HG03097 (cell line): ENCODE data around the gene ING5.
"Not testable (repeated sequence)": the region's sequence is repeated elsewhere in the genome, so short reads cannot be mapped to it uniquely, and the experiment has no call there.

Source experiments
- ATAC-seq: cut with Tn5 transposase; IDR thresholded peaks from one replicate; pipeline ENCODE4 v1.9.1; 2021; ENCODE audit not compliant: unreplicated experiment, low FRiP score

ING5 gene

DNA sequence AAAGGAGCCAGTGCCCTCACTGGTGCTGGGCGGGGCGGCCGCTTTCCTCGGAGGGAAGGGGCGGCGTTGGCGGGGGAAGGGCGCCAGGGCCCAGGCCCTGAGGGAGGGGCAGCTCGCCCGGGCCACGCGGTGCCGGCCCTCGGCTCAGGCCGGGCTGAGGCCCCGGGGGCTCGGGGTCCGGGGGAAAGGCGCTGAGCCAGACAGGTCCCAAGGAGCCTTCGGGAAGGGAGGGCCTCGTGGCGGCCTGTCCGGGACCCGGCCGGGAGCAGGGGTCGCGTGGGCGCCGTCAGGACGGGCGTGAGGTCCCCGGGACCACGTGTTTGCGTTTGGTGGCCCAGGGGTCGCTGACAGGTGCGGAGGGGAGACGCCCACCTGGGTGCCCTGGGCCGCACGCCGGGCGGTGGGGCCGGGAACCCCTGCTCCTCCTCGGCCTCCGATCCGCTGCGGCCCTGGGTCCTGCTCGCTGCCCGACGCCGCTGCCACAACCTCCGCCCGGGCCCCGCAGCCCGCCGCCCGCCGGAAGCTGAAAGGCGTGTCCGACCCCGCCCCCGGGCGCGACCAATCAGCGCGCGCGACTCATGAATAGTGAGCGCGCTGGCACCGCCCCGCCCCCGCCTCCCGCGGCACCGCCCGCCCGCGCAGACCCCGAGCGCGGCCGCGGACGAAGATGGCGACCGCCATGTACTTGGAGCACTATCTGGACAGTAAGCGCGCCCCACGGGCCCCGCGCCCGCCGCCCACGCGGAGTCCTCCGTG is at the start of gene ING5:
TSS of gene ING5 (plus strand) at position 641 of the 756 bp plus-strand sequence. CDS start at position 668, 27 bp downstream.
- peak; percentile 52 for ATAC-seq

DNA sequence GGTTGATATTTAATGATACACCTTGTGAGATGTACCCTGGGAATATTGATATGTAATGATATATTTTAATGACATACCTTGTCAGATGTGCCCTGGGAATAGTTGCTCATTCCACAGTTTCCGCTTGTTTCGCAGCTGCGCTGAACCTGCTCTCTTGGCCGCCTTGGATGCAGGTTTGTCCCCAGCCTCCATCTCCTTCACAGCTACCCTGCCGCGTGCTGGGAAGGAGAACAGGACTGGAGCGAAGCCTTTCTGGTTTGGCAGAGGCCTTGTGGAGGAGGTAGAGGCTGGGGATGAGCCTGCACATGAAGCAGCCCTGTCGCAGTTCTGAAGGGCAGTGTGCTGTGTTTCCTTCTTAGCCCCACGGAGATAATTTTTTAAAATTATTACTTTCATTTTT is 49.7 kb upstream of the ING5 start:
- no peak for ATAC-seq

DNA sequence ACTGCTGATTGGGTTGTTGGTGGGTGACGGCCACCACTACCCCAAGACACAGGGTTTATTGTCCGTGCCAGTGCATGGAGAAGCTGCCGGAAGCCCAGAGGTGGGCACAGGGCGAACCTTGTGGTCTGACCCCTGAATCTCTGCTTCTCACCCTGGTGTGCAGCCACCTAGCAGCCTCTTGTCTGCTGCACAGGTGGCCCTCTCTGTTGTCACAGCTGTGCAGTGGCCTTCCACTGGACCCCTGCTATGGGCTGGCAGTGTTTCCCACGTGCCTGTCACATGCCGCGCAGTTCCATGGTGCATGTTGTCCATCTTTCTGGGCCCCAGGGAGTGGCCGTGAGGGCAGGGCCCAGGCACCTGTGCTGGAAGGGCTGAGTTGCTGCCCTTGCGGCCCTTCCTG is 49.1 kb upstream of the ING5 start:
- no peak for ATAC-seq

DNA sequence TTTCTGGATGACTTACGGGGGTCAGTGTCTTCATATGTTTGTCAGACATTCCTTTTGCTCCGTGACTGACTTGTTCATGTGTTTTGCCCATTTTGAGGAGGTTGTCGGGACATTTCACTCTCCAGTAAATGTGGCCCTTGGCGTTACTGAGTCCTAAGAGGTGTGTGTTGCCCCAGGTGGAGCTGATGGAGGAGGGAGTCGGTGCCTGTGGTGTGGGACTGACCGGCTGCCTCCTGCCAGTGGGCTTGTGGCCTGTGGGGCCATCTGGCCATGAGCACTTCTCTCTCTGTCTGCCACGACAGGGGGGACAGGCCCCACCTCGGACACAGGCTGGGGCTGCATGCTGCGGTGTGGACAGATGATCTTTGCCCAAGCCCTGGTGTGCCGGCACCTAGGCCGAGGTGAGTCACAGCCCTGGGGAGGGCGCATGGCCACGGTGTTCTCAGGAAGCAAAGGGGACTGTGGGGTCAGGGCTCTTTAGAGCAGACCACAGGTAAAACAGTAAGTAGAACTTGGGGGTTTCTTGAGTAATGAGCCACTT is 48.6 kb upstream of the ING5 start:
- ATAC-seq = no peak

DNA sequence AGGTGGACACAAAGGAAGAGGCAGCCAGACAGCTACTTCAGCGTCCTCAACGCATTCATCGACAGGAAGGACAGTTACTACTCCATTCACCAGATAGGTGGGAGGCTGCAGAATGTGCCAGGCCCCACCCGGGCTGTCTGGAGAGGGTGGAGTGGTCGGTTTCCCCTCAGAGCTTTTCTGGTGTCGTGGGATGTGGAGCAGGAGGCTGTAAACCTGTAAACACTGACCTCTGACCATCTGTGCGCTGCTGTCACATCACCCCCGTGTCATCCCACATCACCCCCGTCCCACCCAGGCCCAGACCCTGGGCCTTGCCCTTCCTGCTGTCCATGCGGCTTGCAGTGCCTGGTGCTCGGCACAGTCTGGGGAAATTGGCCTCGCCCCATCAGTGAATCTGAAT is 47.3 kb upstream of the ING5 start:
- ATAC-seq = no peak

DNA sequence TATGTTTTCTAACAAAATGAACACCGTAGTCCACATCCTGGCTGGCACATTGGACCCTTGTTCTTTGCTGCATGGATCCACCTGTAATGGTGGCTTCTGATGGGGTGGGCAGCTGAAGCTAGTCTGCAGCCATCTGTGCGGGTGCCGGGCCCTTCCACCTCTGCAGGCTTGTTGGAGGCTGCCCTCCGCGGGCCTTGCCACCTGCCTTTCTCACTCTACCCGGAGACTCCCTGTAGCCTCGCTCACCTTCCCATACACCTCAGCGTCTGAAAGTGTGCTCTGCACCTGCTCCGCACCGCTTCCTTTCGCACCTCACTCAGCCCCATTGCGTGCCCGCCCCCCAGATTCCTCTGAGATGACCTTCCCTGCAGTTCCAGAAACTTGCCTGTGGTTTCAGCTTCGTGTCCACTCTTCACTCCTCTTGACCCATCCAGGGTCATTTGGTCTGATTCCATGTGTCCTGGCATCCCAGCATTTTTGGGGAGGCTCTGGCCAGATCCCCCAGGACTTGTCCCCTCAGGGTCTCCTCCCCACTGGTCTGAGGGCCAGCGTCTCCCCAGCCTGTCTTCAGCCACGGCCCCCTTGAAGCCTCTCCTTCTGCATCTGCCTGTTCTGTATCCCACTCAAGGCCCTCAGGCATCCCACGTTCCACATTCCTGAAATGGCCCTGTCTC is 46.2 kb upstream of the ING5 start:
- ATAC-seq = no peak

DNA sequence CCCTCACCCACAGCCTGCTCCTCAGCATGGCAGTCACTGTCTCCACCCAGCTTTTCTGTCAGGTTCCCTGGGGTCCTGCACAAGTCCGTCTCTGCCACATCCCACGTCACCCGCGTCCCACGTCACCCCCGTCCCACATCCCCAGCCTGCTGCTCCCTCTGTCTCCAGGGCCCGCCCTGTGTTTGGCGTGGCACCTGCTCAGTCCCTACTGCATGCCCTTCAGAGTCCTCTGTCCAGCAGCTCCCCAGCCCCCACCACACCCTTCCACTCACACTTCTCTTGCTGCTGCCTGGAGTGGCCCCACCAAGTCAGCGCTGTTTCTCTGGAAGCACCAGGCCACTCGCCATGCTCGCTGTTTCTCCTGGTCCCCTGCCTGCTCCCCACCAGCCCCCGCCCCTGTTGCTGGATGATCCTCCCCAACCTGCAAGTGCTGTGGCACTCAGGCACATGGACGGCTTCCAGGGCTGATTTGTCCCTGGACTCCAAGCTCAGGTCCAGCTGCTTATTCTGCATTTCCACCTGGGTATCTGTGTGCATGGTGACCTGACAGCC is 45.6 kb upstream of the ING5 start:
- ATAC-seq = no peak

DNA sequence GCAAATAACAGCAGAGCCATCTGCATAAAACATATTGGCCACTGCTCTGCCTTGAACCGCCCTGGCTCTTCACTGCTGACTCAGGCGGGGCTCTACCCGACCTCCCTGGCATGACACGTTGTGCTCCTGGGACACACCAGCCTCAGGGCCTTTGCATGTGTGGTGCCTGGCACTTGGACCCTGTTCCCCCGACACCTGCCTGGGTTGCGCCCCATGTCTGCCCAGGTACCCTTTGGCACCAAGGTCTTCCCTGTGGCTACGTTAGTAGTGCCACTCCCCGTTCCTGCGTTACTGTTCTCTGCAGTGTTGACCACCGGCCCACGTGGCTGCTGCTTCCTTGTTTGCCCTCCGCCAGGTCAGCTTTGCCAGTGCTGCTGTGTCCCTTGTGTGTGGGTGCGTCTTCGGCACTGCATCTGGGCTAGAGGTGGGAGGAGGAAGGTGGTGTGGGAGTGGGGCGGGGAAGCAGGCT is 44.0 kb upstream of the ING5 start:
- no peak for ATAC-seq

DNA sequence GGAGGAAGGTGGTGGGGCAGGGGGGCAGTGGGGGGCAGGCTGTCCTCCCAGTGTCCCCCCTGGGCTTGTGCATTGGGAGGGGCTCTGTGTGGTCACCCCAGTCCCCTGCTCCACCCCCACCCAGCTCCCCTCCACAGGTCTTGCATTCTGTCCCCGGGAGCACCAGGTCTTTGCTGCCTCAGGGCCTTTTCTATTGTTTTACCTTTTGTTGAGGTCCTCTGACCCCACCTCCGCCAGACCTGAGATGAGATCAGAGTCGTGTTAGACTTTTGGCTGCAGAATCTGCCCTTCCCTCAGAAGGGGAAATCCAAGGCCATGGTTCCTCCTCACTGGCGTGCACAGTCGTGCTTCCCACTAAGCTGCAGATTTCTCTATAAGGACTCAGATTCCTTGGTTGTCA is 43.5 kb upstream of the ING5 start:
- ATAC-seq = no peak

DNA sequence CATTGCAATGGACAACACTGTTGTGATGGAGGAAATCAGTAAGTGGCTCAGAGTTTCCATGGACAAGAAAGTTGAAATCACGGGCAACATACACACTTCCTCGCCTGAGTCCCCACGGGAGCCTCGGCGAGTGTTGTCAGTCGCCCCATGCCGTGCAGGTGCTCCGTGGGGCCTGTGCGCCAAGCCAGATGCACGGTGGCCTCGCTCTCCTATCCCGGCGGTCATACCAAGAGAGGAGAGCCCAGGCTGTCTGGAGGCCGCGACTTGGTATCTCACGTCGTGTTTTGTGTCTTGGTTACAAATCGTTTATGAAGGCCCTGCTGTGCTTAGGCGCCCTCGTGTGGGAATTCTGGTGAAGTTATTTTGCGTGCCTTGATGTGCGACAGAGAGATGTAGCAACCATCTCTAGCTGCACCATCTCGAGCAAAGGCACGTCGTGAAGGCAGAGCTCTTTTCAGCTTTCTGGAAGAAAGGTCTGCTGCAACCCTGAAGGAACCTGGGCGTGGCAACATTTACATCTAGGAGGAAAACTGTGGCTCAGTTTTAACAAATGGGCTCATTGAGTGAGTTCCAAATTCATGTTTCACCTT is 42.6 kb upstream of the ING5 start:
- no peak for ATAC-seq

DNA sequence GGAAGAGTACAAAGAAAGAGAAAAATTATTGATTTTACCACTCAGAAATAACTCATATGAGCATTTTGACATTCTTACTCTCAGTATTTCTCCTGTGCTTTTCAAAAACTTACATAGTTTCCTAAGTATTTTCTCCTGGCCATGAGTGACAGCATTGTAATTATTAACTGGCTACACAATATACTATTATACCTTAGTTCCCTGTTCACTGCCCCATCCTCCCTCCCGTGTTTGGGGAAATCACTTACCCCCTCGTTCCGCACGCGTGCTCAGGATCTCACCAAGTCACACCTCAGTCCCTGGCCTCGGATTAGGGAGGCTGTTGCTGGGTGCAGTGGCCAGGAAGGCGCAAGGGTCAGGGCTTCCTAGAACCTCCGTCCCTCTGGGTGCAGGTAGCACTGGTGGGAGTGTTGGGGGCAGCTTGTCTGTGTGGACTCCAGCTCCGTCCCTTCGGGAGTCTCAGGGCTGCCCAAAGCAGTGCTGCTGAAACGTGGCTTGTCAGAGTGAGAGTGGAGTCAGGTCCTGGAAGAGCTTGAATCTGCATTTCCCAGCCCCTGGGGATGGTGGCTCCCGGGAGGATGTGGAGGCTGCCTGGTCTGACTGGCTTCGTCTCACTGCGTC is 41.1 kb upstream of the ING5 start:
- ATAC-seq = no peak

DNA sequence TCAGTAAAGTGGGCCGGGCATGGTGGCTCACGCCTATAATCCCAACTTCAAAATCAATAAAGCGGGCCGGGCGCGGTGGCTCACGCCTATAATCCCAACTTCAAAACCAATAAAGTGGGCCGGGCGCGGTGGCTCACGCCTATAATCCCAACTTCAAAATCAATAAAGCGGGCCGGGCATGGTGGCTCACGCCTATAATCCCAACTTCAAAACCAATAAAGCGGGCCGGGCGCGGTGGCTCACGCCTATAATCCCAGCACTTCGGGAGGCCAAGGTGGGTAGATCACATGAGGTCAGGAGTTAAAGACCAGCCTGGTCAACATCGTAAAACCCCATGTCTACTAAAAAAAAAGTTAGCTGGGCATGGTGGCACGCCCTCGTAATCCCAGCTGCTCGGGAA is 39.1 kb upstream of the ING5 start:
- ATAC-seq = not testable (repeated sequence)

DNA sequence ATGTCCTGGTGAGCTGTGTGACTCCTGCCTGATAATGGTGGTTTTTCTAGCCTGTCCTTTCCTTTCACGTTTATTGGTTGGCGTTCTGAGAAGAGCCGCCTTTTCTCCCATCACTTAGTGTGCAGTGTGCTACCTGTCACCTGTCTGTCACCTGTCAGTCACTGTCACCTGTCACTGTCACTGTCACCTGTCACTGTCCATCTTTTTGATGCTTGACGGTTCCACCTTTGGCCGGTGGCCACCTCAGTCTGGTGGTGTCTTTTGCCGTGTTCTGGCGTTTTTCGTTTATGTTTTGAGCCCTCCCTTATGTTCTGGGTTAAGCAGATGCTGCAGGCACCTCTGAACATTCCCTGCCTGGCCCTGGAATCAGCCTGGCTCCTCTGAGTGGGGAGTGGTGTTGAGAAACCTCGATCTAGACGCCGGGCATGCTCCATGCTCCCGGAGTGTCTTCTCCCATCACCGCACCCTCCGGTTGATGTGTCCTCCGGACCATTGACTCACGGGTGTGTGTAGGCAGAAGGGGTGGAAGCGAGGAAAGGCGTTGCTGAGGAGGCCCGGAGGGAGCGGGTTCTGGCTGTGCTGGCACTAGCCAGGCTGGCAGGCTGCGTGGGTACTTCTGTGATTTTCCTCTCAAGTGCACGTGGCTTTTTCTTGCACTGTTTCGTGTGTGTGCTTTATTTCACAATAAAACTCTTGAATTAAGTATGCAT is 36.0 kb upstream of the ING5 start:
- ATAC-seq = no peak

DNA sequence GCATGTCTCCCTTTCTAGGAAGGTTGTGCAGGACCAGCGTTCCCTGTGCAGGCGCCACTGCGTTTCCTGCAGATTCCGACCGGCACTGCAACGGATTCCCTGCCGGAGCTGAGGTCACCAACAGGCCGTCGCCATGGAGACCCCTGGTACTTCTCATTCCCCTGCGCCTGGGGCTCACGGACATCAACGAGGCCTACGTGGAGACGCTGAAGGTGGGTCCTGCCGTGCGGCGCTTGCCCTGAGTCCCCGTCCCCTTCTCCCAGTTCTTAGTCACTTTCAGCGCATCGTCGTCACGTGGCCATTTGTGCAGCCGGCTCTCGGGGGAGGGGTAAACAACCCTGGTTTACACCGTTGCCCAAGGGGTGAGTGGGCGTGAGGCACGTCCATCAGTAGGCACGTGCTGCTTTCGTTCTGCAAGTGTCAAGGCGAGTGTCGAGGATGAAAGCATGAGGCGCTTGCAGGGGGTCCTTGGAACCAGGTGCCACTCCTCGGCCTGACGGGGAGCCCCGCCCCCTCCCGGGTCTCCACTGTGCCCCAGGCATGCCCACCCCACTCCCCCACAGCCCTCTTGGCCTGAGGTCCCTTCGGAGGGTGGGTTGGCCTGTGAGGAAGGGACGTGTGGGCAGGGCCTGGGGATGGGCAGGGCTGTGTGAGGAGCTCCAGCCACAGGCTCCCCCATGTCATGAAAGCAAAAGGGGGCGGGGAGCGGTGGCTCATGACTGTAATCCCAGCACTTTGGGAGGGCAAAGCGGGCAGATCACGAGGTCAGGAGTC is 35.0 kb upstream of the ING5 start:
- no peak for ATAC-seq

DNA sequence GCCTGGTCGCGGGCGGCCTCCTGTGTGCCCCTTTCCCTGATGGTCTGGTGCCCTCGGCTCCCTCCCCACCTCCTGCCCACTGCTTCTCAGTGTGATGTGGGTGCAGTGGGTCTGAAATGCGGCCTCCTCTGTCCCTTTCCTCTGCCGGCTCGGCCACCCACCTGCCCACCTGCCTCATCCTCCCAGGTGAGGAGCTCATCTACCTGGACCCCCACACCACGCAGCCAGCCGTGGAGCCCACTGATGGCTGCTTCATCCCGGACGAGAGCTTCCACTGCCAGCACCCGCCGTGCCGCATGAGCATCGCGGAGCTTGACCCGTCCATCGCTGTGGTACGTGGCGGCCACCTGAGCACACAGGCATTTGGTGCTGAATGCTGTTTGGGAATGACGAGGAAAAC is 33.5 kb upstream of the ING5 start:
- ATAC-seq = no peak

DNA sequence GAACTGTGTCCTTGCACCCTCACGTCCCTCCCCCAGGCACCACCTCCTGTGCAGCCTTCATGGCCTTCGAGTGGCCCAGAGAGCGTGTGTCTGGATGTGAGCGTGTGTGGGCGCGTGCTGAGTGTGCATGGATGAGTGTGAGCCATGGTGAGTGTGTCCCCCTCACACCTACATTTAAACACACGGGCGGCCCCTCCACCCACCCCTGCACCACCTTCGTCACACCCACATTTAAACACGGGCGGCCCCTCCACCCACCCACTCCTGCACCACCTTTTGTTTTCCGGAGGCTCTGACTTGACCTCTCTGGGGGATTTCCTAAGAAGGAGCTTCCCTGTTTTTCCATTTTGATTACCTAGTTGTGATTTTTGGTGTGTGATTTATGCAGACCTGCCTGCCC is 33.0 kb upstream of the ING5 start:
- ATAC-seq = no peak

DNA sequence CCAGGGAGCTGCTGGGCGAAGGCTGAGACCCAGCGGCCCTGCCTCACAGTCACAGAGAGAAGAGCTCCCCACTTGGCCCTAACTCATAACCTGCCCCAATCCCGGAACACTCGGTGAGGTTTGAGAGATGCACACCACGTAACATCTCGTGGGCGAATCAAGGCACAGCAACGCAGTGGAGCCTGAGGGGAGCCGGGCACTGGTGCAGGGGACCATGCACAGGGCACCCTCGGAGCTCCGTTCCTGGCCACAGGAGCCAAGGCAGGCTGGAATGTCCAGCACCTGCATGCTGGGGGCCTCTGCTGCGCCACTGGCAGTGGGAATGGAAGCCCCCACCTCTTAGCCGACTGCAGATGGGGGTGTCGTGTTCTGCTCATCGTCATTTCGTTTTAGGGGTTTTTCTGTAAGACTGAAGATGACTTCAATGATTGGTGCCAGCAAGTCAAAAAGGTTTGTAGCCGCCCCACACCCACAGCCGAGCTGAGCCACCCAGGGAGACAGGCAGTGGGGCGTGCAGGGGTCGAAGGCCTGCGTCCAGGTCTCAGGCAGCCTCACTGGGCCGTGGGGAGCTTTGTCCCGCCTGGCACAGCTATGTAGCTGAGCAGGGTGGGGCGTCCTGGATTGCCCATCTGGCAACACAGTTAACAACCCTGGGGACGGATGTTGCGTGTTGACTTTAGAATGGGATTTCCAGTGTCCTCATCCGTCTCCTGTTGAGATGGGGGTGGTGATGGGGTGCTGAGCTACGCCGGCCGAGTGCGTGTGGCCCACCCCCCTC is 31.3 kb upstream of the ING5 start:
- ATAC-seq = no peak

DNA sequence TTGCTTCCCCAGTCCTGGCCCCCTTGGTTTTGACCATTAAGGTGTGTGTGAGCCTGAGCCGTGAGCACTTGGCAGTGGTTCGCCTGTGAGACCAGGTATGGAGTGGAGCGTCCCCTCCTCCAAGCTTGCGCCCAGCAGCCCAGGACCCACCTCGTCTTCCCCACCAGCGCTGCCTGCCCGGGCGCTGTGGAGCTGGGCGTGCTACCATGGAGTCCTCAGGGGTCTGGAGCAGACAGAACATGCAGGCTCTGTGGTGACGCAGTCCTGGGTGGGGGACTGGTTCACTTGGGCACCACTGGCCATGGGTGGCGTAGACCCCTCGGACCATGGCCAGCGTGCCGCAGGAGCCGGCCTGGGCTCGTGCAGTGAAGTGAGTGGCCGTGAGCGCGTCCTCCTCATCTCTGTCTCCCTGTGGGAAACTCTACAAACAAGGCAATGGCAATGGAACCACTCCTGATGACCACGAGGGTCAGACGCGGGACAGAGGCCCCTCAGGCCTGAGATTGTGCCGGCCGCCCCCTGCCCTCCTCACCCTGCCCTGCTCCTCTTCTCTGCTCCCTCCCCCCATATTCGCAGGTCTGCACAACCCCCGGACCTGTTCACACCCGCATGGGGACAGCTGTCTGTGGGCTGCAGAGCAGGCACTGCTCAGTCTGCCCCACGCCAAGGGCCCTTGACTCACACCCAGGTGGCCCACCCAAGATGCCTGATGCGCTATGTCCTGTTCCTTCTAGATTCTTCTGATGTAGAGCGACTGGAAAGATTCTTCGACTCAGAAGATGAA is 30.2 kb upstream of the ING5 start:
- ATAC-seq = no peak
